Nephron progenitor cell (in vitro differentiated cells): Measurements from ENCODE around the gene INPP5A.

ENCODE experiments used
- DNase-seq: peaks from one replicate; pipeline ENCODE4 v3.0.0; 2021
- H3K27ac Mint-ChIP-seq: 2 replicates; pipeline ENCODE4 v1.8.0; 2021; ENCODE audit warnings: mild to moderate bottlenecking, moderate library complexity, mixed read lengths
- H3K27me3 Mint-ChIP-seq: 2 replicates; pipeline ENCODE4 v1.8.0; 2021; ENCODE audit warnings: mild to moderate bottlenecking, low read depth, mixed read lengths; ENCODE audit not compliant: poor library complexity
- H3K36me3 Mint-ChIP-seq: 2 replicates; pipeline ENCODE4 v1.8.0; 2021; ENCODE audit warnings: low read depth, mixed read lengths
- H3K4me1 Mint-ChIP-seq: 2 replicates; pipeline ENCODE4 v1.8.0; 2021; ENCODE audit warnings: mixed read lengths
- H3K4me3 Mint-ChIP-seq: 2 replicates; pipeline ENCODE4 v1.8.0; 2021; ENCODE audit warnings: mild to moderate bottlenecking, moderate library complexity, mixed read lengths
- H3K9me3 Mint-ChIP-seq: 2 replicates; pipeline ENCODE4 v1.8.0; 2021; ENCODE audit warnings: mild to moderate bottlenecking, moderate library complexity, mixed read lengths
- CTCF ChIP-seq: fragments of 200-600 bp; sonication (generic); IDR thresholded peaks from 2 replicates; pipeline ENCODE4 v1.5.0; 2021; ENCODE audit warnings: antibody characterized with exemption

The INPP5A gene

GRCh38 chr10:132507409-132507955 lies 30.1 kb upstream of the INPP5A start:
- Mint-ChIP-seq H3K4me3 (no peak overlapping the region), H3K36me3 (no peaks in the 10 kb centered on the region), H3K27ac (no peak overlapping the region), H3K27me3 (peaks cover 14% of the 10 kb centered on the region), H3K4me1 (peaks cover 12% of the 10 kb centered on the region), H3K9me3 (no peaks in the 10 kb centered on the region)
- DNase-seq: no peak
- no peak for TF ChIP-seq CTCF

GRCh38 chr10:132507956-132508490 lies 29.6 kb upstream of the INPP5A start:
- Mint-ChIP-seq H3K9me3 (no peaks in the 10 kb centered on the region), H3K4me3 (no peak overlapping the region), H3K27ac (no peak overlapping the region), H3K27me3 (peaks cover 20% of the 10 kb centered on the region), H3K36me3 (no peaks in the 10 kb centered on the region), H3K4me1 (peaks cover 12% of the 10 kb centered on the region)
- DNase-seq: no peak
- no peak for TF ChIP-seq CTCF

GRCh38 chr10:132508581-132509443 lies 28.8 kb upstream of the INPP5A start:
- peaks cover 12% of the 10 kb centered on the region for H3K4me1 Mint-ChIP-seq
- H3K4me3 Mint-ChIP-seq: no peak overlapping the region
- no peak for DNase-seq
- peaks cover 26% of the 10 kb centered on the region for H3K27me3 Mint-ChIP-seq
- TF ChIP-seq CTCF: no peak
- H3K36me3 Mint-ChIP-seq: no peaks in the 10 kb centered on the region
- H3K9me3 Mint-ChIP-seq: no peaks in the 10 kb centered on the region
- H3K27ac Mint-ChIP-seq: no peak overlapping the region

- Mint-ChIP-seq H3K9me3 (no peaks in the 10 kb centered on the region), H3K27me3 (peaks cover 26% of the 10 kb centered on the region), H3K36me3 (no peaks in the 10 kb centered on the region), H3K4me1 (peaks cover 12% of the 10 kb centered on the region), H3K4me3 (no peak overlapping the region), H3K27ac (no peak overlapping the region)
- TF ChIP-seq CTCF: no peak
- no peak for DNase-seq
Measured at GRCh38 chr10:132509506-132510173, 27.9 kb upstream of the INPP5A start.

GRCh38 chr10:132510174-132510611 lies 27.4 kb upstream of the INPP5A start:
- H3K27me3 Mint-ChIP-seq: peaks cover 26% of the 10 kb centered on the region
- H3K9me3 Mint-ChIP-seq: no peaks in the 10 kb centered on the region
- no peak for TF ChIP-seq CTCF
- DNase-seq: no peak
- peaks cover 14% of the 10 kb centered on the region for H3K4me1 Mint-ChIP-seq
- H3K36me3 Mint-ChIP-seq: no peaks in the 10 kb centered on the region
- H3K4me3 Mint-ChIP-seq: no peak overlapping the region
- H3K27ac Mint-ChIP-seq: no peak overlapping the region
